Keratinocyte (primary cell): ENCODE measurements around the gene THRB. TPM values are rescaled to one million over a fixed set of nuclear protein-coding genes. Genes with fewer than 3 reads are reported as not detected.

Experiments
- DNase-seq: peaks from one replicate; pipeline ENCODE4 v3.0.0-alpha.2; 2011; ENCODE audit warnings: low read depth, missing footprints, low spot score
- FAIRE-seq: peaks from 2 replicates; lab custom pipeline; 2011; peaks lifted over from hg19 to GRCh38; lab: Jason Lieb, UNC
- H2AFZ ChIP-seq: 2 replicates; pipeline ENCODE4 v1.6.0; 2012; ENCODE audit warnings: low read length, control low read depth, inconsistent platforms; ENCODE audit not compliant: control insufficient read depth
- H3K27ac ChIP-seq: 2 replicates; pipeline ENCODE4 v1.5.1; 2011; ENCODE audit warnings: low read length; ENCODE audit not compliant: control insufficient read depth, insufficient read depth
- H3K27me3 ChIP-seq: 3 replicates; pipeline ENCODE4 v1.6.0; 2011; ENCODE audit warnings: low read length; ENCODE audit not compliant: control insufficient read depth, insufficient read depth; ENCODE audit errors: extremely low read depth
- H3K36me3 ChIP-seq, 2 experiments: 2 replicates in 1 of 2; 3 replicates in 1 of 2; pipeline ENCODE4 v1.5.1; 2011; ENCODE audit warnings: low read length in 2 of 2, mild to moderate bottlenecking in 1 of 2; ENCODE audit not compliant: control insufficient read depth in 2 of 2, insufficient read depth in 2 of 2; ENCODE audit errors: extremely low read depth in 1 of 2
- H3K4me1 ChIP-seq: 3 replicates; pipeline ENCODE4 v1.5.1; 2011; ENCODE audit warnings: low read length; ENCODE audit not compliant: control insufficient read depth, insufficient read depth; ENCODE audit errors: extremely low read depth
- H3K4me2 ChIP-seq: 3 replicates; pipeline ENCODE4 v1.6.0; 2011; ENCODE audit warnings: low read depth, low read length; ENCODE audit not compliant: control insufficient read depth, insufficient read depth; ENCODE audit errors: extremely low read depth
- H3K4me3 ChIP-seq, 3 experiments: fragments of 200-600 bp in 1 of 3; sonication (generic) in 1 of 3; 2 replicates in 2 of 3; 3 replicates in 1 of 3; pipeline ENCODE4 v1.5.1; 2011 to 2016; ENCODE audit warnings: low read length in 3 of 3, mild to moderate bottlenecking in 3 of 3, control low read depth in 2 of 3, inconsistent platforms in 1 of 3, low read depth in 1 of 3, mixed read lengths in 1 of 3, mixed run types in 1 of 3, moderate library complexity in 1 of 3; ENCODE audit not compliant: control insufficient read depth in 2 of 3, insufficient read depth in 2 of 3; ENCODE audit errors: extremely low read depth in 1 of 3
- H3K79me2 ChIP-seq: 2 replicates; pipeline ENCODE4 v1.6.0; 2012; ENCODE audit warnings: low read length; ENCODE audit not compliant: control insufficient read depth, insufficient read depth
- H3K9ac ChIP-seq: 3 replicates; pipeline ENCODE4 v1.6.0; 2011; ENCODE audit warnings: low read length; ENCODE audit not compliant: control insufficient read depth, insufficient read depth; ENCODE audit errors: extremely low read depth
- H3K9me1 ChIP-seq: 3 replicates; pipeline ENCODE4 v1.6.0; 2011; ENCODE audit warnings: low read length; ENCODE audit not compliant: control insufficient read depth, insufficient read depth; ENCODE audit errors: extremely low read depth
- H3K9me3 ChIP-seq: 2 replicates; pipeline ENCODE4 v1.5.1; 2012; ENCODE audit warnings: low read depth, low read length; ENCODE audit not compliant: control insufficient read depth
- H4K20me1 ChIP-seq: 3 replicates; pipeline ENCODE4 v1.6.0; 2011; ENCODE audit warnings: low read length; ENCODE audit not compliant: control insufficient read depth, insufficient read depth; ENCODE audit errors: extremely low read depth
- EZH2 ChIP-seq: IDR thresholded peaks from one replicate; pipeline ENCODE4 v1.6.1; 2012; ENCODE audit warnings: inconsistent platforms, mild to moderate bottlenecking, low read length, moderate library complexity
- dilution Hi-C: fragments of 300-500 bp; cut with MboI; formaldehyde crosslinking; loops from one replicate; pipeline ENCODE4 v1.7.0; 2020; ENCODE audit warnings: low sequenced_read_pairs; ENCODE audit not compliant: extremely low pct_ligation_motif_present
- polyA plus RNA-seq, 5 experiments: library from polyadenylated mRNA; depleted of rRNA in 3 of 5; stranded (reverse) in 3 of 5; stranded (forward) in 1 of 5; unstranded in 1 of 5; fragments of >200 nt; gene quantifications; 1 replicate in 1 of 5; 2 replicates in 3 of 5; 3 replicates in 1 of 5; pipeline versions ENCODE4 v1.2.1 to v1.2.3, GENCODE V29; 2011 to 2012; ENCODE audit warnings: missing spikeins in 2 of 5, low read depth in 1 of 5, low replicate concordance in 1 of 5
- TF ChIP-seq, protein P1 (sequence below), 3 experiments: IDR thresholded peaks in 1 of 3; conservative IDR thresholded peaks in 1 of 3; optimal IDR thresholded peaks in 1 of 3; 2 replicates in 2 of 3; 3 replicates in 1 of 3; pipeline versions ENCODE3 to v1.5.1; 2011; ENCODE audit warnings: low read length in 3 of 3, mild to moderate bottlenecking in 3 of 3, moderate library complexity in 2 of 3, control low read depth in 1 of 3, inconsistent platforms in 1 of 3; ENCODE audit not compliant: insufficient read depth in 2 of 3; ENCODE audit errors: extremely low read depth in 1 of 3

THRB gene
- polyA plus RNA-seq, 1 donor (not counting 4 experiments of a cell fraction or from before 2014, with no cell fraction given), result 2.6 TPM

DNA sequence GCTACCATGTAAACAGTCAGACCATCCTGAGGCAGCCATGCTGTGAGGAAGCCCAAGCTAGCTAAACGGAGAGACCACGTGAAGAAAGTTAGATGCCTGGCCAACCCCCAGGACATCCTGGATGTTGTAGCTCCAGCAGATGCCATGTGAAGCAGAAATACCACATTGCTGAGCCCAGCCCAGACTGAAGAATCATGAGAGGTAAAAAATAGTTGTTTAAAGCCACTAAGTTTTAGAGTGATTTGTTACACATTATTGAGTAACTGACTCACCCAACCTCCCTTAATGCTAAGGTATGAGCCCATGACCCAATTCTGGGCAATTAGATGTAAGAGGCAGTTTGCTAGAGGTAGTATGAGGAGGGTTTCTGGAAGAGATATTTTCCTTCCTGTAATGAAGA, 200.5 kb downstream of the THRB start:
- FAIRE-seq (no peak), DNase-seq (no peak)
- H3K4me2 ChIP-seq, result no peak overlapping the region
- H3K36me3 ChIP-seq, result no peaks in the 10 kb centered on the region
- TF ChIP-seq, protein P1, sequence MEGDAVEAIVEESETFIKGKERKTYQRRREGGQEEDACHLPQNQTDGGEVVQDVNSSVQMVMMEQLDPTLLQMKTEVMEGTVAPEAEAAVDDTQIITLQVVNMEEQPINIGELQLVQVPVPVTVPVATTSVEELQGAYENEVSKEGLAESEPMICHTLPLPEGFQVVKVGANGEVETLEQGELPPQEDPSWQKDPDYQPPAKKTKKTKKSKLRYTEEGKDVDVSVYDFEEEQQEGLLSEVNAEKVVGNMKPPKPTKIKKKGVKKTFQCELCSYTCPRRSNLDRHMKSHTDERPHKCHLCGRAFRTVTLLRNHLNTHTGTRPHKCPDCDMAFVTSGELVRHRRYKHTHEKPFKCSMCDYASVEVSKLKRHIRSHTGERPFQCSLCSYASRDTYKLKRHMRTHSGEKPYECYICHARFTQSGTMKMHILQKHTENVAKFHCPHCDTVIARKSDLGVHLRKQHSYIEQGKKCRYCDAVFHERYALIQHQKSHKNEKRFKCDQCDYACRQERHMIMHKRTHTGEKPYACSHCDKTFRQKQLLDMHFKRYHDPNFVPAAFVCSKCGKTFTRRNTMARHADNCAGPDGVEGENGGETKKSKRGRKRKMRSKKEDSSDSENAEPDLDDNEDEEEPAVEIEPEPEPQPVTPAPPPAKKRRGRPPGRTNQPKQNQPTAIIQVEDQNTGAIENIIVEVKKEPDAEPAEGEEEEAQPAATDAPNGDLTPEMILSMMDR (optimal IDR thresholded peaks at IDR 0.05 in 1 of 3, IDR thresholded peaks at IDR 0.05 in 1 of 3, conservative IDR thresholded peaks at IDR 0.05 in 1 of 3; ENCODE audit: extremely low read depth in 1 of 3, insufficient read depth in 2 of 3, low read length in 3 of 3), result no peak
- no peak for TF ChIP-seq EZH2
- H3K4me3 ChIP-seq, result no peak overlapping the region
- no peaks in the 10 kb centered on the region for H4K20me1 ChIP-seq
- no peak overlapping the region for H2AFZ ChIP-seq
- H3K79me2 ChIP-seq, result no peaks in the 10 kb centered on the region
- dilution Hi-C loops, result no loop called here
- H3K9me3 ChIP-seq, result no peaks in the 10 kb centered on the region
- H3K27me3 ChIP-seq, result no peaks in the 10 kb centered on the region
- no peak overlapping the region for H3K9ac ChIP-seq
- H3K4me1 ChIP-seq, result peaks cover 1% of the 10 kb centered on the region
- H3K9me1 ChIP-seq, result no peaks in the 10 kb centered on the region
- no peak overlapping the region for H3K27ac ChIP-seq

DNA sequence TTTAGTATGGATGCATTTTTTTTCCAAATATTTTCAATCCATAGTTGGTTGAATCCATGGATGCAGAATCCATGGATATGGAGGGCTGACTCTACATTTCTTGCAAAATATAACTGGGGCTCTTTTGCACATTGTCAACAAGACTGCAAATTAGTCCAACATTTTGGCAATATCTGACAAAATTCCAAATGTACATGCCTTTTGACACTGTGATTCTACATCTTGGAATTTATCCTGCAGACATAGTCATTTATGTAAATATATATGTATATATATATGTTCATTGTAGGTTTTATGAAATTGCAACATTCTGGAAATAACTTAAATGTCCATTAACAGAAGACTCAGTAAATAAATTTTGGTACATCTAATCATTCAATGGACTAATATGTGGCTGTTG, 203.0 kb downstream of the THRB start:
- Histone ChIP-seq H3K4me1 (no peaks in the 10 kb centered on the region), H2AFZ (no peak overlapping the region), H3K27me3 (no peaks in the 10 kb centered on the region), H3K27ac (no peak overlapping the region), H3K9me3 (no peaks in the 10 kb centered on the region), H3K4me3 (no peak overlapping the region), H3K4me2 (no peak overlapping the region), H4K20me1 (no peaks in the 10 kb centered on the region), H3K9me1 (no peaks in the 10 kb centered on the region), H3K9ac (no peak overlapping the region), H3K36me3 (no peaks in the 10 kb centered on the region), H3K79me2 (no peaks in the 10 kb centered on the region)
- dilution Hi-C loops, result no loop called here
- TF ChIP-seq, protein P1 (optimal IDR thresholded peaks at IDR 0.05 in 1 of 3, IDR thresholded peaks at IDR 0.05 in 1 of 3, conservative IDR thresholded peaks at IDR 0.05 in 1 of 3; ENCODE audit: extremely low read depth in 1 of 3, insufficient read depth in 2 of 3, low read length in 3 of 3), result no peak
- TF ChIP-seq EZH2, result no peak
- FAIRE-seq (no peak), DNase-seq (no peak)
